Measurements from ENCODE around the gene MBD3L4.

DNA sequence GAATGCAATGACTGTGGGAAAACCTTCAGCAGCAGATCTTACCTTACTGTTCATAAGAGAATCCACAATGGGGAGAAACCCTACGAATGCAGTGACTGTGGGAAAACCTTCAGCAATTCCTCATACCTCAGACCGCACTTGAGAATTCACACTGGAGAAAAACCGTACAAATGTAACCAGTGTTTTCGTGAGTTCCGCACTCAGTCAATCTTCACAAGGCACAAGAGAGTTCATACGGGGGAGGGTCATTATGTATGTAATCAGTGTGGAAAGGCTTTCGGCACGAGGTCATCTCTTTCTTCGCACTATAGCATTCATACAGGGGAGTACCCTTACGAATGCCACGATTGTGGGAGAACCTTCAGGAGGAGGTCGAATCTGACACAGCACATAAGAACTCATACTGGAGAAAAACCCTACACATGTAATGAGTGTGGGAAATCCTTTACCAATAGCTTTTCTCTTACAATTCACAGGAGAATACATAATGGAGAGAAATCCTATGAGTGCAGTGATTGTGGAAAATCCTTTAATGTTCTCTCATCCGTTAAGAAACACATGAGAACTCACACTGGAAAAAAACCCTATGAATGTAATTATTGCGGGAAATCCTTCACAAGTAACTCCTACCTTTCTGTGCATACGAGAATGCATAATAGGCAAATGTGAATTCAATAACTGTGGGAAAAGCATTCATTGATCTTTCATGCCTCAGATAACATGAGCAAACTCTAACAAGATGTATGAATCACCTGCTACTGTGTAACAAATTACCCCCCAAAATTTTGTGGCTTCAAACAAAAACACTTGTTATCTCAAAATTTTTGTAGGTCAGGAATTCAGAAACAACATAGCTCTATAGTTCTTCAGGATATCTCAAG, 43.3 kb upstream of the MBD3L4 start:
- TF ChIP-seq HNF4G (IDR thresholded peaks at IDR 0.05) (no peak), CTCF (IDR thresholded peaks at IDR 0.05; ENCODE audit: low read depth, low read length, missing input control) (no peak), NR2F2 (IDR thresholded peaks at IDR 0.05) (no peak)

Measured in liver (tissue), 3 donors.